Natural killer cell (primary cell): ENCODE data around the gene TCF25. TPM values are rescaled to one million over a fixed set of nuclear protein-coding genes. Genes with fewer than 3 reads are reported as not detected.

Experiments
- ATAC-seq, 3 donors: fragments of 150-1000 bp in 2 of 3; fragments of 200-7000 bp in 1 of 3; cut with Tn5 transposase; 1 replicate in 1 of 3; 2 replicates in 2 of 3; pipeline ENCODE4 v1.10.0; 2021; ENCODE audit warnings: mild to moderate bottlenecking in 2 of 3, moderate library complexity in 2 of 3
- DNase-seq, 2 donors: peaks; one replicate each; pipeline versions ENCODE4 v3.0.0 to v3.0.0-alpha.2; 2013 to 2021; ENCODE audit warnings: mixed read lengths in 1 of 2
- H3K27ac ChIP-seq: one replicate; pipeline ENCODE4 v1.5.1; 2013; ENCODE audit warnings: mild to moderate bottlenecking, low read length
- H3K27me3 ChIP-seq: one replicate; pipeline ENCODE4 v1.6.1; 2013; ENCODE audit warnings: low read length; ENCODE audit not compliant: control insufficient read depth, insufficient read depth
- H3K36me3 ChIP-seq: one replicate; pipeline ENCODE4 v1.6.1; 2013; ENCODE audit warnings: low read length; ENCODE audit not compliant: control insufficient read depth, insufficient read depth
- H3K4me1 ChIP-seq: one replicate; pipeline ENCODE4 v1.6.1; 2013; ENCODE audit warnings: low read length; ENCODE audit not compliant: control insufficient read depth, insufficient read depth
- H3K4me3 ChIP-seq: one replicate; pipeline ENCODE4 v1.5.1; 2013; ENCODE audit warnings: low read length
- H3K9me3 ChIP-seq: one replicate; pipeline ENCODE4 v1.6.1; 2013; ENCODE audit warnings: low read length; ENCODE audit not compliant: control insufficient read depth, insufficient read depth
- H3K27ac Mint-ChIP-seq, 2 donors: one replicate each; pipeline ENCODE4 v1.8.0; 2022; ENCODE audit warnings: mild to moderate bottlenecking in 2 of 2, mixed read lengths in 2 of 2, moderate library complexity in 1 of 2
- H3K27me3 Mint-ChIP-seq, 2 donors: one replicate each; pipeline ENCODE4 v1.8.0; 2022; ENCODE audit warnings: low read depth in 2 of 2, mixed read lengths in 2 of 2
- H3K36me3 Mint-ChIP-seq: one replicate; pipeline ENCODE4 v1.8.0; 2022; ENCODE audit warnings: mixed read lengths
- H3K4me1 Mint-ChIP-seq, 2 donors: one replicate each; pipeline ENCODE4 v1.8.0; 2022; ENCODE audit warnings: mixed read lengths in 2 of 2
- H3K4me3 Mint-ChIP-seq: one replicate; pipeline ENCODE4 v1.8.0; 2022; ENCODE audit warnings: mild to moderate bottlenecking, moderate library complexity, mixed read lengths
- H3K9me3 Mint-ChIP-seq, 2 donors: one replicate each; pipeline ENCODE4 v1.8.0; 2022; ENCODE audit warnings: mixed read lengths in 2 of 2
- WGBS: methylation state at CpG from one replicate; pipeline ENCODE4 v1.1.7; 2013; ENCODE audit warnings: missing lambda C conversion rate; ENCODE audit not compliant: insufficient coverage; 5-methylcytosine and 5-hydroxymethylcytosine counted together
- intact Hi-C: fragments of 100-400 bp; cut with micrococcal nuclease; formaldehyde crosslinking; loops from one replicate; pipeline ENCODE4 v1.14.2; 2022
- total RNA-seq, 4 donors: library from RNA; stranded (reverse); fragments of 120-200 nt in 1 of 4; gene quantifications; one replicate each; pipeline versions ENCODE4 v1.2.3 to v1.2.4, GENCODE V29; 2013 to 2022
- TF ChIP-seq, protein P1 (sequence below): fragments of 200-600 bp; IDR thresholded peaks from one replicate; pipeline ENCODE4 v1.8.0; 2022; ENCODE audit warnings: antibody characterized with exemption

The TCF25 gene
- total RNA-seq, 3 donors from 2014 or later (not counting 1 experiment from before 2014, with no cell fraction given) = 509 to 682 (median 567) TPM

- peaks cover 20% of the 10 kb centered on the region for H3K27me3 ChIP-seq
- no peaks in the 10 kb centered on the region for H3K9me3 ChIP-seq
- no peaks in the 10 kb centered on the region for H3K36me3 ChIP-seq
- no peak overlapping the region for H3K27ac Mint-ChIP-seq
- TF ChIP-seq, protein P1, sequence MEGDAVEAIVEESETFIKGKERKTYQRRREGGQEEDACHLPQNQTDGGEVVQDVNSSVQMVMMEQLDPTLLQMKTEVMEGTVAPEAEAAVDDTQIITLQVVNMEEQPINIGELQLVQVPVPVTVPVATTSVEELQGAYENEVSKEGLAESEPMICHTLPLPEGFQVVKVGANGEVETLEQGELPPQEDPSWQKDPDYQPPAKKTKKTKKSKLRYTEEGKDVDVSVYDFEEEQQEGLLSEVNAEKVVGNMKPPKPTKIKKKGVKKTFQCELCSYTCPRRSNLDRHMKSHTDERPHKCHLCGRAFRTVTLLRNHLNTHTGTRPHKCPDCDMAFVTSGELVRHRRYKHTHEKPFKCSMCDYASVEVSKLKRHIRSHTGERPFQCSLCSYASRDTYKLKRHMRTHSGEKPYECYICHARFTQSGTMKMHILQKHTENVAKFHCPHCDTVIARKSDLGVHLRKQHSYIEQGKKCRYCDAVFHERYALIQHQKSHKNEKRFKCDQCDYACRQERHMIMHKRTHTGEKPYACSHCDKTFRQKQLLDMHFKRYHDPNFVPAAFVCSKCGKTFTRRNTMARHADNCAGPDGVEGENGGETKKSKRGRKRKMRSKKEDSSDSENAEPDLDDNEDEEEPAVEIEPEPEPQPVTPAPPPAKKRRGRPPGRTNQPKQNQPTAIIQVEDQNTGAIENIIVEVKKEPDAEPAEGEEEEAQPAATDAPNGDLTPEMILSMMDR = no peak
- H3K27me3 Mint-ChIP-seq = peaks cover 9 to 17% of the 10 kb centered on the region in 2 donors
- peaks cover 15 to 17% of the 10 kb centered on the region in 2 donors for H3K4me1 Mint-ChIP-seq
- no peaks in the 10 kb centered on the region for H3K9me3 Mint-ChIP-seq
- DNase-seq = no peak
- WGBS = 88% methylated on average over 5 of the region's 5 CpGs
- H3K4me3 Mint-ChIP-seq = peak overlapping the region; percentile 7
- intact Hi-C loops = no loop called here
- H3K36me3 Mint-ChIP-seq = no peaks in the 10 kb centered on the region
- peaks cover 23% of the 10 kb centered on the region for H3K4me1 ChIP-seq
- H3K4me3 ChIP-seq = no peak overlapping the region
- ATAC-seq = no peak
- H3K27ac ChIP-seq = no peak overlapping the region
These were observed 73.1 kb downstream of the TCF25 start for GRCh38 chr16:89946515-89946914.

DNA sequence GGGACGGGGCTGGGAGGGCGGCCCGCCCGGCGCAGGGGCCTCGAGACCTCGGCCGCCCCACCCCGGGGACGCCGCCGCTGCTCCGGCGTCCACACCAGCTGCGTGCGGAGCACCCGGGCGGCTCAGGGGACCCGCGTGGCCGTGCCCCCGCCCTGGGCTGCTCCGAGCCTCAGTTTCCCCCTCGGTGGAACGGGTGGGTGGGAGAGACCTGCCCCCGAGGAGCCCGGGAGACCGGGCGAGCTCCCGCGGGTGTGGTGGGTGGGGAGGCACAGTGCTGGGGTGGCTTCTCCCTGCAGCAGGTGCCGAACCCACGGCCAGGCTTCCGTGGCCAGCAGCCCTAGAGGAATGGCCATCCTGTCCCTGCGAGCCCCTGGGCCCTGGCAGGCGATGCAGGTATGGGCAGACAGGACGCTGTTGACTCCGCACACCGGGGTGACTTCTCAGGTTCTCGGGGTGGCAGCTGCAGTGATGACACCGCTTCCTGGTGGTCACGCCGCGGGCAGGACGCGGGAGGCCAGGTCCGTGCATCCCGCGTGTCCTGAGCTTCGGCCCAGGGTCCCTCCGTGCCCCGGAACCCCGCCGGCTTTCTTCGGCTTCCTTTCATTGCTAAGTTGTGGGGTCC is 75.8 kb downstream of the TCF25 start:
- Histone ChIP-seq H3K27ac (no peak overlapping the region), H3K27me3 (peaks cover 20% of the 10 kb centered on the region), H3K4me1 (peaks cover 37% of the 10 kb centered on the region), H3K9me3 (no peaks in the 10 kb centered on the region), H3K4me3 (peak overlapping the region; percentile 35), H3K36me3 (no peaks in the 10 kb centered on the region)
- no peak for ATAC-seq
- peak overlapping the region; percentile 91 for H3K4me3 Mint-ChIP-seq
- 26% methylated on average over 55 of the region's 55 CpGs for WGBS
- H3K27me3 Mint-ChIP-seq = peaks cover 9 to 13% of the 10 kb centered on the region in 2 donors
- no peaks in the 10 kb centered on the region for H3K9me3 Mint-ChIP-seq
- intact Hi-C loops = no loop called here
- no peaks in the 10 kb centered on the region for H3K36me3 Mint-ChIP-seq
- peaks cover 15 to 17% of the 10 kb centered on the region in 2 donors for H3K4me1 Mint-ChIP-seq
- H3K27ac Mint-ChIP-seq = peak overlapping the region; percentile 18 to 69
- no peak for DNase-seq
- TF ChIP-seq, protein P1 = no peak

DNA sequence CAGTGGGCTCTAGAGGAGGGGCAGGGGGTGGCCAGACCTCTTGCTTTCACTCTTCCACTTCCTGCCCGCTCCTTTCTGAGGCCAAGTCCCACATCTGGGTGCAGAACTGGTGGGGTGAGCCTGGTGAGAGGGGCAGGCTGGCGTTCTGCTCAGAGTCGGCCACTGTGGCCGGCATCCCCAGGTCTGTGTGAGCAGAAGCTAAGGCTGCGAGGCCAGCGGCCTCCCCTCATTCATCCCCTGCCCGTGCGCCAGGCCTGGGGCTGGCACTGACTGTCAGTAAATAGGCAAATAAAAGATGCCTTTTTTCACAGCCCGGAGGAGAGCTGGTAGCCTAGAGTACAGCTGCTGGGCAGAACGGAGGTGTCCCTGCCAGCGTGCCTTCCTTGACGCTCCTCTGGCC is 76.4 kb downstream of the TCF25 start:
- DNase-seq (no peak), ATAC-seq (no peak)
- 95% methylated on average over 12 of the region's 12 CpGs for WGBS
- H3K36me3 Mint-ChIP-seq = no peaks in the 10 kb centered on the region
- no peak overlapping the region for H3K27ac ChIP-seq
- no peaks in the 10 kb centered on the region for H3K9me3 Mint-ChIP-seq
- H3K4me3 ChIP-seq = no peak overlapping the region
- H3K9me3 ChIP-seq = no peaks in the 10 kb centered on the region
- peaks cover 15 to 17% of the 10 kb centered on the region in 2 donors for H3K4me1 Mint-ChIP-seq
- peaks cover 41% of the 10 kb centered on the region for H3K4me1 ChIP-seq
- H3K4me3 Mint-ChIP-seq = peak overlapping the region; percentile 91
- intact Hi-C loops = no loop called here
- H3K27me3 ChIP-seq = peaks cover 20% of the 10 kb centered on the region
- peaks cover 3% of the 10 kb centered on the region for H3K36me3 ChIP-seq
- peaks cover 6 to 11% of the 10 kb centered on the region in 2 donors for H3K27me3 Mint-ChIP-seq
- peak overlapping the region; percentile 18 to 69 for H3K27ac Mint-ChIP-seq
- TF ChIP-seq, protein P1 = no peak

DNA sequence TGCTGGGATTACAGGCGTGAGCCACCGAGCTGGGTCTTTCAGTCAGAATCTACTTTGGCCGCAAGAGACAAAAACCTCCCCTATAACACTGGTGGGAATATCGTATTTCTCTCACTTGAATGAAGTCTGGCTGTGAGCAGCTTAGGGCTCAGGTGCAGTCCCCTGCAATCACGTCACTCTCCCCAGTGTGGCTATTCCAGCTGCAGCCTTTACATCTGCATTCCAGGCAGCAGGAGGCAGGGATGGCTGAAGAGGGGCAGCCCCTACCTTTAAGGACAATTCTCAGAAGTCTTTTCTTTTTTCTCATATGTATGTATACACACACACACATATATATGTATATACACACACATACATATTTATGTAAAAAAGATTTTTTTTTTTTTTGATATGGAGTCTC is 78.1 kb downstream of the TCF25 start:
- Mint-ChIP-seq H3K9me3 (no peaks in the 10 kb centered on the region), H3K36me3 (no peaks in the 10 kb centered on the region), H3K27me3 (peaks cover 0 to 3% of the 10 kb centered on the region in 2 donors), H3K4me1 (peaks cover 15 to 17% of the 10 kb centered on the region in 2 donors), H3K4me3 (peak overlapping the region; percentile 60), H3K27ac (no peak overlapping the region)
- TF ChIP-seq, protein P1 = no peak
- ATAC-seq = no peak
- no peak overlapping the region for H3K27ac ChIP-seq
- peaks cover 8% of the 10 kb centered on the region for H3K27me3 ChIP-seq
- no peak for DNase-seq
- H3K36me3 ChIP-seq = peaks cover 3% of the 10 kb centered on the region
- no peak overlapping the region for H3K4me3 ChIP-seq
- intact Hi-C loops = no loop called here
- H3K4me1 ChIP-seq = peaks cover 43% of the 10 kb centered on the region
- 95% methylated on average over 5 of the region's 5 CpGs for WGBS
- H3K9me3 ChIP-seq = no peaks in the 10 kb centered on the region
